Motor neuron (in vitro differentiated cells): ENCODE results near the gene EXOC3. TPM values are rescaled to one million over a fixed set of nuclear protein-coding genes. Genes with fewer than 3 reads are reported as not detected.
"Not testable (repeated sequence)": the region's sequence is repeated elsewhere in the genome, so short reads cannot be mapped to it uniquely, and the experiment has no call there.

ENCODE experiments used
- ATAC-seq, 8 experiments: fragments of 200-7000 bp; cut with Tn5 transposase; replicated peaks in 6 of 8; 2 replicates each; pipeline ENCODE4 v1.8.0; 2021; ENCODE audit warnings: mild to moderate bottlenecking in 8 of 8, moderate library complexity in 8 of 8
- H3K27ac ChIP-seq, 2 donors: fragments of 250-450 bp; sonication (Bioruptor Pico); 2 replicates each; pipeline ENCODE4 v1.9.0; 2021; ENCODE audit warnings: antibody characterized with exemption in 2 of 2, mild to moderate bottlenecking in 2 of 2, moderate library complexity in 1 of 2
- H3K4me1 ChIP-seq, 2 donors: fragments of 250-450 bp; sonication (Bioruptor Pico); replicated peaks in 1 of 2; 2 replicates each; pipeline ENCODE4 v1.6.1; 2021; ENCODE audit warnings: antibody characterized with exemption in 2 of 2, mild to moderate bottlenecking in 2 of 2, moderate library complexity in 1 of 2
- H3K4me3 ChIP-seq, 5 donors: fragments of 250-450 bp; sonication (Bioruptor Pico); 2 replicates each; pipeline ENCODE4 v1.9.0; 2021; ENCODE audit warnings: antibody characterized with exemption in 5 of 5, mild to moderate bottlenecking in 5 of 5, moderate library complexity in 4 of 5
- whole genome bisulfite sequencing, 10 experiments: fragments of 450-650 bp; shearing (Covaris generic); methylation state at CpG; one replicate each; pipeline ENCODE4 v1.0.0; 2022; 5-methylcytosine and 5-hydroxymethylcytosine counted together
- in situ Hi-C, 9 experiments: fragments of 400-800 bp; cut with MboI; loops; one replicate each; pipeline ENCODE4 v1.15.0; 2021; ENCODE audit warnings: low sequenced_read_pairs in 9 of 9, low pct_unique_long_range_greater_than_20kb in 2 of 9; ENCODE audit not compliant: unreplicated experiment in 9 of 9
- total RNA-seq, 8 experiments: library from RNA; unstranded; fragments of 300-600 nt; gene quantifications; 2 replicates each; pipeline versions ENCODE4 v1.2.3 to v1.2.4, GENCODE V29; 2022

EXOC3 gene
- total RNA-seq, 8 experiments from 2014 or later, result 17.1 to 69.6 (median 25.0) TPM

DNA sequence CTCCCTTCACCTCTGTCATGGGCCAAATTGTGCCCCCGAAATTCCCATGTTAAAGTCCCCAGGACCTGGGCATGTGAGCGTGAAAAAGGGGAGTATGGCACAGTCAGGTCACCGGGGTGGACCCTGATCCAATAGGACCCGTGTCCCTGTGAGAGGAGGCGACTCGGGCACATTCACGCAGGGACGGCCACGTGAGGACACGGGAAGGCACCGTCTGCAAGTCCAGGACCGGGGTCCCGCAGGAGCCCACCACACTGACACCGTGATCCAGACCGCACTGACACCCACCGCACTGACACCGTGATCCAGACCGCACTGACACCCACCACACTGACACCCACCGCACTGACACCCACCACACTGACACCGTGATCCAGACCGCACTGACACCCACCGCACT lies 43.6 kb downstream of the EXOC3 start:
- H3K27ac ChIP-seq, H3K4me3 ChIP-seq, ATAC-seq, in situ Hi-C loops, H3K4me1 ChIP-seq: not testable (repeated sequence)
- WGBS, 10 experiments, result 40 to 93% methylated on average over 1 to 3 of the region's 22 CpGs; no CpG with 5 or more reads in 8 of the 10 experiments

GRCh38 chr5:488241-488640 lies 45.3 kb downstream of the EXOC3 start:
- Histone ChIP-seq H3K27ac (no peak overlapping the region), H3K4me3 (no peak overlapping the region), H3K4me1 (peaks cover 3 to 12% of the 10 kb centered on the region in 2 donors)
- in situ Hi-C loops, result no loop called here
- ATAC-seq, result no peak
- whole genome bisulfite sequencing, 10 experiments, result 82 to 88% (median 83%) methylated on average over 2 to 8 of the region's 33 CpGs; no CpG with 5 or more reads in 7 of the 10 experiments

GRCh38 chr5:488744-489688 lies 46.0 kb downstream of the EXOC3 start:
- WGBS, 10 experiments, result 49 to 69% methylated on average over 2 to 4 of the region's 40 CpGs; no CpG with 5 or more reads in 8 of the 10 experiments
- peak in 2 of 8 experiments; percentile 28 to 34 for ATAC-seq
- Histone ChIP-seq H3K4me3 (no peak overlapping the region), H3K27ac (no peak overlapping the region), H3K4me1 (peaks cover 7 to 14% of the 10 kb centered on the region in 2 donors)
- in situ Hi-C loops, result no loop called here

DNA sequence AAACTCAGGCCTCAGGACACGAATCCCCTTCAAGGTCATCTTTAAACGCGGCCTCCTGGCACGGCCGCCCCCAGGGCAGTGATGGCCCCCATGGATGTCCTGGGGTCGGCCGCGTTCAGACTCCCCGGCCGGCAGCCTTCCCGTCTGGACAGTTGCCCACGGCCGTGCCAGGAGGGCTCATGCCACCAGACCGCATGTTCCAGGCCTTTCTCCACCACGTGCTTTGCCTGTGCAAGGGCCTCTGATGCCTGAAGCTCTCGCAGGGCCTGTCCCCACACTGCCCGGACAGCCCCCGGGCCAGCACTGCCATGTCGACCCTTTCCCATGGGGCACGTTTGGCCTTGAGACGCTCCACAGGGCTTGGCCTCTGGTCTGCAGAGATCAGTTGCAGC lies 46.7 kb downstream of the EXOC3 start:
- no peak for ATAC-seq
- in situ Hi-C loops, result no loop called here
- 0 to 69% (median 55%) methylated on average over 1 to 6 of the region's 21 CpGs; no CpG with 5 or more reads in 6 of the 10 experiments for WGBS, 10 experiments

DNA sequence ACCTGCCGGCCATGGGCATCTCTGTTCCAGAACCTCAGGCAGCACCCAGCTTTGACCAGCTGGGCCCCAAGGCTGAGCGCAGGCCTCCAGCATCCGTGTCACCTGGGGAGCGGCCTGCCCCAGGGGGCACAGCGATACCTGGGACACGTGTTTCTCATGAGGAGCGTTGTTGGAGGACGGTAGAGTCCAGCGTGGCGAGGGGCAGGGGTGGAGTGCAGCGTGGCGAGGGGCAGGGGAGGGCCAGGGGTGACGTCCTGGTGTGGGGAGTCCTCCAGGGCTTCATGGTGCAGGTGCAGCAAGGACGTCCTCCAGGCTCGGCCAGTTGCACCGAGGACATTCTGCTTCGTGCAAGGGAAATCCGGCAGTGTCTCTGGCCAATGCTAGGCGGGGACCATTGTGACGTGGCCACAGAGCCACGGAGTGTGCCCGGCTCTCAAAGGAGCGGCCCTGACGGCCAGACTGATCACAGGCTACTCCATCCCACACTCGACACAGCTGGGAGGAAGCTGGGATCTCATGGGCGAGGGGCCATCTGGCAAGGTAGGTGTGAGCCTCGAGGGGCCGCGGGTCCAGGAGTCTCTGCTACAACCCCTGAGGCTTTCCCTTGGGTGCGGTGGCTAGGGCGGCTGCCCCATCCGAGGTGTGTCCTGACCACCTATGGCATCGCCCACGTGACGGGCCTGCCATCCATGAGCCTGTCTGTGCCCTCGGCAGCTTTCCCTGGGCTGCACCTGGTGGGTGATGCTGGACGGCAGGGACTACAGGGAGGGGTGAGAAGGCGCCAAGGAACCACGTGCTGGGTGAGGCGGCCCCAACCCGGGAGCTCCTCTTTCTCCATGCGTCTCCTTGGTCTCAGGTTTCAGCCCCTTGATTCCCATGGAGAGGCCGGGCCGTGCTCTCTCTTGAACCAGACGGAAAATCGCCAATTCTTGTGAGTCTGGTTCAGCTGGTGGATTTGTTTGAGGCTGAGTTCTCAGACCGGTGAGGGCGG lies 47.4 kb downstream of the EXOC3 start:
- no peak for ATAC-seq
- Histone ChIP-seq H3K4me3 (no peak overlapping the region), H3K4me1 (peaks cover 7 to 14% of the 10 kb centered on the region in 2 donors), H3K27ac (no peak overlapping the region)
- in situ Hi-C loops, result no loop called here
- WGBS, 10 experiments, result 38 to 73% (median 65%) methylated on average over 1 to 10 of the region's 48 CpGs; no CpG with 5 or more reads in 5 of the 10 experiments

More for the DNA sequence above, 46.7 kb downstream of the EXOC3 start:
- Histone ChIP-seq H3K4me3 (no peak overlapping the region), H3K27ac (no peak overlapping the region), H3K4me1 (peaks cover 7 to 14% of the 10 kb centered on the region in 2 donors)

DNA sequence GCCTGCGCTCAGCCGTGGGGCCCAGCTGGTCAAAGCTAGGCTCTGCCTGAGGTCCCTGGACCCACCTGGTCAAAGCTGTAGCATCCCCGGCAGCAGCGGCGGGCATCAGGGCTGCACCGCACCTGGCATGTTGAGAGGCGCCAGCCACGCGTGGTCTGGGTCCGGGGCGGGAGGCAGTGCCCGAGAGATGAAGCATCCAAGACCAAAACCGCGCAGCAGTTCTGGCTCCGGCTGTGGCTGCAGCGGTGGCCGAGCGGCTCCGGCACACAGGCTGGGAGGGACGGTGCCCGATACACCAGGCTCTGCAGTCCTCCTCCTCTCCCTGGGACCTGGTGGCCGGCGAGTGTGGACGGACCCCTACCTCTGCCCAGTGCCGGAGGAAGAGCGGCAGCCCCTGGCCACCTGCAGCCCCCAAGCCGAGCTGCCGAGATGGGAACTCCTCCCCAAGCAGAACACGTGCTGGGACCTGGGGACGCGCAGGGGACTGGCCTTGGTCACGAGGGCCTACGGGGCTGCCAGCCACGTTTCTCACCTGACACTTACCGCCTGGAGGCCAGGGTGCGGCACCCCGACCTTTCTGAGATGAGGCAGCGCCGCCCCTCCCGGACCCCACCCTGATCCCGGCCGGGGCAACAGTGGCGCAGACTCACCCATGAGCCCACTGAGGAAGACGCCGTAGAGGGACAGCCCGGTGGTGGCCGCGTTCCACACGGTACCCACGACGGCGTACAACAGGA lies 48.3 kb downstream of the EXOC3 start:
- ATAC-seq, result peak in 3 of 8 experiments; percentile 13 to 25 (median 23)
- WGBS, 10 experiments, result 12 to 83% methylated on average over 6 to 9 of the region's 52 CpGs; no CpG with 5 or more reads in 8 of the 10 experiments
- Histone ChIP-seq H3K4me1 (peaks cover 7 to 14% of the 10 kb centered on the region in 2 donors), H3K27ac (no peak overlapping the region), H3K4me3 (no peak overlapping the region)
- in situ Hi-C loops, result no loop called here

- H3K27ac ChIP-seq, result no peak overlapping the region
- peaks cover 7 to 14% of the 10 kb centered on the region in 2 donors for H3K4me1 ChIP-seq
- no peak overlapping the region for H3K4me3 ChIP-seq
- in situ Hi-C loops, result no loop called here
- no CpG with 5 or more reads among the region's 19 CpGs for WGBS, 10 experiments
- ATAC-seq, result no peak
Observed at GRCh38 chr5:491856-492155, 48.8 kb downstream of the EXOC3 start.

DNA sequence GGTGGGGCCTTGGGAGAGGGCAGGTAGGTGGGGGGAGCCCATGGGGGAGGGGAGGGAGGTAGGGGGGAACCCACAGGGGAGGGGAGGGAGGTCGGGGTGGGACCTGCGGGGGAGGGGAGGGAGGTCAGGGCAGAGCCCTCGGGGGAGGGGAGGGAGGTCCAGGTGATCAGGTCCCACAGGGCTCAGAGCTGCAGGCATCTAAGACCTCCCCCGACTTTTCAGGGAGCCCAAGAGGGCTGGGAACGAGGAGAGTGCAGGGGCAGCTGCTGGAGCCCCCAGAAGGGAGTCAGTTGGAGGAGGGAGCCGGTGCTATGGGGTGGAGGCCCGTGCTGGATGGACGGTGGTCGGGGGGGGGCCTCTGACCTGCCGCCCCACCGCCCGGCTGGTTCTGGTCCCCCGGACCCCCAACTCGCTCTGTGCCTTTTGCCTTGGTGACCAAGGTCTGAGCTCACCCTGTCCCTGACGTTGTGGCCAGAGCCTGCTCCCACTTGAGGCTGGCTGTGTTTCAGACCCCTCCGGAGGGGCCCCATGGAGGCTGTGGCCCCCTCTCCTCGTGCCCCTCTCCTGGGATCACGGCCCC lies 49.4 kb downstream of the EXOC3 start:
- in situ Hi-C loops, result no loop called here
- Histone ChIP-seq H3K4me3 (no peak overlapping the region), H3K4me1 (peaks cover 7 to 14% of the 10 kb centered on the region in 2 donors), H3K27ac (no peak overlapping the region)
- peak in 4 of 8 experiments; percentile 3 to 23 (median 10) for ATAC-seq
- no CpG with 5 or more reads among the region's 18 CpGs for WGBS, 10 experiments

- ATAC-seq, result peak; percentile 8 to 89 (median 71)
Observed at GRCh38 chr5:493119-493701, 50.2 kb downstream of the EXOC3 start.

DNA sequence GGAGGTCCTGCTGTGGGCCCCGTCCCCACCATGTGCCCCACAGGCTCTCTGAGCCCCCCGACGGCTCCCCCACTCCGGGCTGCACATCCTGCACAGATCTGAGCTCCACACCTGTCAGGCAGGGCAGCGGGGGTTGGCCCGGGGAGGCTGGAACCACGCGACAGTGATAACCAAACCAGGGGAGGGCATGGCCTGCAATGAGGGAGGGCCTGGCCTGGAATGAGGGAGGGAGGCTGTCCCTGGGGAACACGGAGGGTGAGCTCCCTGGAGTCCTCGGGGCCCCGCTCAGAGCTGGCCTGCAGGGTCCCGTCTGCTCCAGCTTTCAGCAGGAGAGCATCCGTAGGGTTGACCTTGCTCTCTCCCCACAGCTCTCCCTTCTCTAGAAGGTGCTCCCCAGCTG lies 50.8 kb downstream of the EXOC3 start:
- H3K4me3 ChIP-seq, result no peak overlapping the region
- peaks cover 7 to 14% of the 10 kb centered on the region in 2 donors for H3K4me1 ChIP-seq
- peak in 4 of 8 experiments; percentile 2 to 27 (median 14) for ATAC-seq
- no peak overlapping the region for H3K27ac ChIP-seq
- in situ Hi-C loops, result no loop called here
- no CpG with 5 or more reads among the region's 13 CpGs for WGBS, 10 experiments

More at GRCh38 chr5:493119-493701, 50.2 kb downstream of the EXOC3 start:
- 0 to 75% (median 27%) methylated on average over 1 to 5 of the region's 26 CpGs; no CpG with 5 or more reads in 5 of the 10 experiments for WGBS, 10 experiments
- Histone ChIP-seq H3K27ac (no peak overlapping the region), H3K4me3 (no peak overlapping the region), H3K4me1 (peaks cover 7 to 14% of the 10 kb centered on the region in 2 donors)
- in situ Hi-C loops, result no loop called here

DNA sequence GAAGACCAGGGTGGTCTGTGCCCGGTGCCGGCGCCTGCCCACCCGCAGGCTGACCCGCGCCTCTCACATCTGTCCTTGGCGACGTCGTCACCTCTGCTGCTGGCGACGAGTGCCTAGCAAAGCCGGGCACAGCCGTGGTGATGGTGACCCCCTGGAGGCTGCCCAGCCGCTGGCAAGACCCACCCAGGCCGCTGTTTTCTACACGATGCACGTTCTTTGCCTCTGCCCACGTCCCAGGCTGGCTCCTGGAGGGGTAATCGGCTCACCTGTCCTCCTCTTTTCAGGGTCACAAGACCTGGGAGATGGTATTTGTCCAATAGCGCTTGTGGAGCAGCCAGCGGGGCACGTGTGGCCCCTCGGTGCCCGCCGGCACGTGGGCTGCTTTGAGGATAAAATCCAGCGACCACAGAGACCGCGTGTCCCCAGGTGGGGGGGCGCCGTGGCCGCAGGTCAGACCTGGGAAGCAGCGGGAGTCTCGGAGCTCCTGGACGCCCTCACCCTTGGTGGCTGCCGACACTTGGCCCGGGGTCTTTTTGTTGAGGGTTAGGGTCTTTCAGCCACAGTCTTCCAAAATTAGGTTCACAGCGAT lies 51.8 kb downstream of the EXOC3 start:
- in situ Hi-C loops, result no loop called here
- Histone ChIP-seq H3K4me1 (peaks cover 7 to 14% of the 10 kb centered on the region in 2 donors), H3K4me3 (no peak overlapping the region), H3K27ac (no peak overlapping the region)
- no peak for ATAC-seq
- 65 to 89% (median 74%) methylated on average over 3 to 8 of the region's 38 CpGs; no CpG with 5 or more reads in 7 of the 10 experiments for WGBS, 10 experiments
